GM21723 (cell line): ENCODE results near the gene BRS3.
"Not testable (repeated sequence)": the region's sequence is repeated elsewhere in the genome, so short reads cannot be mapped to it uniquely, and the experiment has no call there.

Source experiments
- ATAC-seq: cut with Tn5 transposase; IDR thresholded peaks from one replicate; pipeline ENCODE4 v1.9.1; 2021; ENCODE audit warnings: mild to moderate bottlenecking, moderate library complexity; ENCODE audit not compliant: unreplicated experiment

The BRS3 gene

DNA sequence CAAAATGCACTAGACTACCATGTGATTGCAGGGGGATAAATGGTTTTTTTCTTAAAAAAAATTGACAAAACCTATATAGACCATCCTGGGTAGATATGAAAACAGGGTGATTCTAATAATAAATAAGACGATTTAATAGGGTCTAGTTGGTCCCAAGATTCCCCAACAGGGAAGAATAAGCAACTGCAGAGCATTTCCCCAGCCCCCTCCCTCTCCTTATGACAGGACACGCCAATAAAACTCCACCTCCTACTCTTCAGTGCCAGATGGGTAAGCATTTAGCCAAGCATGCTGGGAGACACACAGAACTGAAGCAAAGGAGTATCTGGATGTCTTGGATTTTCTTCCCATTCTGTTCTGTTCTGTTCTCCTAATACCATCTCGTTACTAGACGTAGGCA lies at the start of gene BRS3:
Gene BRS3 (plus strand): TSS at position 301 of the 400 bp plus-strand sequence. CDS start 168 bp downstream, outside the sequence.
- no peak for ATAC-seq

DNA sequence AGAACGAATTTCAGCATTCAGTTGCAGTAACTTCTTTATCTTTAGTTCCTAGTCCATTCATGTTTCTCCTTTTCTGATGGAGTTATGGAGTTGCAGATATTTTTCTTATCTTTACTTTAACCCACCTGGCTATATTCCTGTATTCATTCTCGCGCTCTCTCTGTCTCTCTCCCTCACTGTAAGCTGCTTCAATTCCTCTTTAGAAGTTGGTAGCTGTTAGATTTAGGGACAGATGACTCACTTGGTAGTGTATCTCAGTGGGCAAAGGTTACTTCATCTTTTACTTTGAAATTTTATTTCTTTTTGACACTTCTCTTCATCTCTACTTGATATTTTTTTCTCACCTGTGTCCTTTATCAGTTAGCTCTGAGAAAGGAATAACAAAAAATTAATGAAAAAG lies 49.6 kb upstream of the BRS3 start:
- ATAC-seq = no peak

DNA sequence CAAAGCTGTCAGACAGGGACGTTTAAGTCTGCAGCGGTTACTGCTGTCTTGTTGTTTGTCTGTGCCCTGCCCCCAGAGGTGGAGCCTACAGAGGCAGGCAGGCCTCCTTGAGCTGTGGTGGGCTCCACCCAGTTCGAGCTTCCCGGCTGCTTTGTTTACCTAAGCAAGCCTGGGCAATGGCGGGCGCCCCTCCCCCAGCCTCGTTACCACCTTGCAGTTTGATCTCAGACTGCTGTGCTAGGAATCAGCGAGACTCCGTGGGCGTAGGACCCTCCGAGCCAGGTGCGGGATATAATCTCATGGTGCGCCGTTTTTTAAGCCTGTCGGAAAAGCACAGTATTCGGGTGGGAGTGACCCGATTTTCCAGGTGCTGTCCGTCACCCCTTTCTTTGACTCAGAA lies 42.1 kb upstream of the BRS3 start:
- ATAC-seq = not testable (repeated sequence)

DNA sequence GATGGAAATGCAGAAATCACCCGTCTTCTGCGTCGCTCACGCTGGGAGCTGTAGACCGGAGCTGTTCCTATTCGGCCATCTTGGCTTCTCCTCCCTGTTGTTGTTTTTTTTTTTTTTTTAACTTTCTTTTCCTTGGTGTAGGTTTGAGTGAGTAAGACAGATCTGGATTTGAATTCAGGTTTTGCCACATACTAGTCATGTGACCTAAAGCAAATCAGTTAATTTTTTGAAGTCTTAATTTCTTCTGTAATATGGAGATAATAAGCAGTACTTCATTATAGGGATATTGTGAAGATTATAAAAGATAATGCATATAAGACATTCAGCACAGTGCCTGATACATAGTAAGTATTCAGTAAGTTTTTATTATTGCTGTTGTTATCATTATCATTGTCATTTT lies 41.5 kb upstream of the BRS3 start:
- no peak for ATAC-seq

DNA sequence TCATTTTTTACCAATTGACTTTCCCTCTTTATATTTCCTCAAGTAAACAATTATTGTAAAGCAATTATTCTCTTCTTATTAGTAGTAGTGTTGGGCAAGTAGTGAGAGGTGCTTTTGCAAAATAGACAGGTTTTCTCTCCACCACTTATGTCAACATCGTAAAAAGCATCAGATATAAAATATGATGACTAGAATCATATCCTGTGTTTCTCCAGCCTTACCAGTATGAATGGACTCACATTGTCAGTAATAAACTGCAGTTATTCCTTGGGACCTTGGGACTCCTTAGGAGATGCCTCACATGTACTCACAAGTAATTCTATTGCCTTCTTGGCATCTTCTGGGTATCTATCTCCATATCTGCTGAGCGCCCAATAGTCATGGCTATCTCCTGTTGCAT lies 40.4 kb upstream of the BRS3 start:
- no peak for ATAC-seq

DNA sequence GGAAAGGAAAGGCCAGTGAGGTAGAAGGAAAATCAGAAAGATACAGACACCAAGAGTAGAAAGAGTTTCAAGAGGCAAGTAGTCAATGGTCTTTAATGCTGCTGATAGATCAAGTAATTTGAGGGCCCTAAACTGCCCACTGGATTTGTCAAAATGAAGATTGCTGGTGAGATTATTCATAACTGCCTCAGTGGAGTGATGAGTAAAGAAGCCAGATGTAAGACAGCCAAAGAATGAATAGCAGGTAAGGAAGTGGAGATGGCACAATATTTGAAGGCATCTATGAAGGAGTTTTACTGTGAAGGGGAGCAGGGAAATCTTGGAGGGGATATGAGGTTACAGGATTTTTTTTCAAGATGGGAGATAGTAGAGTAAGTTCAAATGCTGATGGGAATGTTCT lies 39.8 kb upstream of the BRS3 start:
- no peak for ATAC-seq

DNA sequence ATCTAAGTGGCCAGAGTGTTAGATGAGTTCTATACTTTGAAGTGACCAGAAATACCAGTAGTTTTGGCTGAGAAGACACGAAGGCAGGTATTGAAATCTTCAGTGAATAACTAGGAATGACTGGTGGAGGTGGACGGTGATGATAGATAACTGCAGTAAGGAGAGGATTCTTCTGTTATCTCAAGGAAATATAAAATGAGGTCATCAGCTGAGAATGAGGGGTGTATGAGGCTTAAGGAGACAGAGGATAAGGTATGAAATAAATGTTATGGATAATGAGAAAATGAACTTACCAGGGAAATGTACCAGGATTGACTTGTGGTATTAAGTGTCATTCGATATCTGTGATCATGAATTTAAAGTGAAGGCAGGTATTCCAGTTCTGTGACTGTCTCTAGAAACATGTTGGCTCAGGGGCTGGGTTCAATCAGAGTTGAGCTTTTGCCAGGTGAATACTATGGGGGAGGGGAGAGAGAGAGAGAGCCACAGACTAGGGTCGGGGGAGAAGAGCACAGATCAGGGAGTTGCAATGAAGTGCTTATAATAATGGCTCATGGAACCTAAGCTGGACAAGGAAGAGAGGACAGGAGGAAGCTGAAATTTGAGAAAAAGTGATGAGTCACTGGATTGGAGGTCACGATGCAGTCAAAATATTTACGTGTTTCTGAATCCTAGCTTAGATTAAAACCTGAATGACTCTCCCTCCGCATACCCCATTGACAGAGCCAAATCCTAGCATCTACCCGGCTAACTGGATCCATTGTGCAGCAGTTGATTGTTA lies 37.5 kb upstream of the BRS3 start:
- no peak for ATAC-seq

DNA sequence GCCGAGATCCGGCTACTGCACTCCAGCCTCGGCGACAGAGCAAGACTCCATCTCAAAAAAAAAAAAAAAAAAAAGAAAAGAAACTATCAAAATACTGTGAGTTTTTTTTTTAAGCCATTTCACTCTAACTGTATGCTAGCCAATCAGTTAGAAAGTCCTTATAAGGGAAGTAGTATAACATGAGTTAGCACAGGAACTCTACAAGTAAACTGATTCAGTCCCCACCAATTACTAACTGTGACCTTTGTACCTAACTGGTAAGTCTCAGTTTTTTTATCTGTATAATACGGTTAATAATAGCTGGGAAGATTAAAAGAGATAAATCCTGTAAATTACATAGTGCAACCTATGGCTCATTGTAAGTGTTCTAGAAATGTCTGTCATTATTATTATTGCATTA lies 35.1 kb upstream of the BRS3 start:
- no peak for ATAC-seq

DNA sequence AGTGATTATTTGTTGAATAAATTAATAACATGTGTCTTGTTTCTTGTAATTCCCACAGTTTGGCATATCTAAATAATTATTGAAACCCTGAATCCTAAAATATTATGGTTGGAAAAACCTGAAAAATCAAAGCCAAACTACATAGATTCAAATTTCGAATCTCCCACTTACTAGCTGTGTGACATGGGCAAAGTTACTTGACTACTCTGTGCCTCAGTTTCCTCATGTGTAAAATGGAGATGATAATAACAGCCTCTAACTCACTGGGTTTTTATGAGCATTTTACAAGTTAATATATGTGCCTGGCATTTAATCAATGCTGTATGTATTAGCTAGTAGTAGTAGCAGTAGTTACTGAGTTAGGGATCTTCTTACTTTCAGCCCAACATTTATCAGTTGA lies 34.6 kb upstream of the BRS3 start:
- ATAC-seq = no peak

DNA sequence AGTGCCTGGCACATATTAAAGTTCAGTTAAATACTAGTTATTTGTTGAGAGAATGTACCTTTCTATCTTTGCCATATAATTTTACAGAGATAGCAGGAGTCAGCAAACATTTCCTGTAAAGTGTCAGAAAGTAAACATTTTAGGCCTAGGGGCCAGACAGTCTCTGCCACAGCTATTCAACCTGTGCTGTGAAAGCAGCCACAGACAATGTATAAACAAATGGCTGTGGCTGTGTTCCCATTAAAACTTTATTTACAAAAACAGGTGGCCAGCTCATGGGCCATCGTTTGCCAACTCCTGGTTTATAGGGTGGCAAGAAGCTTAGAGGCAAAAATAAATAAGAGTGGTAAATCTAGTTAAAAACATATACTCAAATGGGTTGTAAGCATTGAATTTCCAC lies 34.0 kb upstream of the BRS3 start:
- ATAC-seq = no peak

DNA sequence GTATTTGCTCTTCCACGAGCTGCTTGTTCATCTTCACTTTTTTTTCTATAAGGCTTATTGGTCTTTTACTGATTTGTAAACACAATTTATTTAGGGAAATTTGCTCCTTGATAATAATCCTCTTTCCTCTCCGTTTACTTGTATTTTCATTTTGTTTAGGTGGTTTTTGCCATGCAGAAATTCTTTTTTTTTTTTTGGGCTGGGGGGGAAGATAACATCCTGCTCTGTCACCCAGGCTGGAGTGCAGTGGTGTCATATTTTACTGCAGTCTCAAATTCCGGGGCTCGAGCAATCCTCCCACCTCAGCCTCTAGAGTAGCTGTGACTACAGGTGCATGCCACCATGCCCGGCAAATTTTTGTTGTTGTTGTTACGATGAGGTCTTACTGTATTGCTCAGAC lies 31.6 kb upstream of the BRS3 start:
- ATAC-seq = no peak

DNA sequence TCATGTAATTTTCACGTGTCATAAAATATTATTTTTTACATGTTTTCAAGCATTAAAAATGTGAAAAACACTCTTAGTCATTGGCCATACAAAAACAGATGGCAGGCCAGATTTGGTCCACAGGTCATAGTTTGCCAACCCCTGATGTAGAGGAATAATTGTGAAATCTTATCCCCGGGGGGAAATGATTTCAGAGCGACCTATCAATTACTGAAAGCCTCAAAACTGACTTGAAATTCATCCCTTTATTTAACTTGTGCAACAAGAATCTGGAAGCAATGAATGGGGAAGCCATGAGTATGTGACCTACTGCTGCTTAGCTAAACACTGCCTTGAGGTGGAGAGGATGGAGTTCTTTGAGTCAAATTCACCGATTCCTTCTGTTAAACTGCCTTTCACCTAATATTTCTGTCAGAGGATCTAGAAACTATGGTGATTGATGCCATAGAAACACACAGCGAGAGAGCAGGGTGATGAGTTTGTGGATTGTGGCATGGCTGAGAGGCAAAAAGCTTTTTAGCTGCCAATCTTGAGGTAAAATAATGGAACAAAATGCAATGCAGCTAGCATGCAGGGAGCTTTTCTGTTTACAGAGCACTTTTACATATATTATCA lies 30.3 kb upstream of the BRS3 start:
- ATAC-seq = no peak

DNA sequence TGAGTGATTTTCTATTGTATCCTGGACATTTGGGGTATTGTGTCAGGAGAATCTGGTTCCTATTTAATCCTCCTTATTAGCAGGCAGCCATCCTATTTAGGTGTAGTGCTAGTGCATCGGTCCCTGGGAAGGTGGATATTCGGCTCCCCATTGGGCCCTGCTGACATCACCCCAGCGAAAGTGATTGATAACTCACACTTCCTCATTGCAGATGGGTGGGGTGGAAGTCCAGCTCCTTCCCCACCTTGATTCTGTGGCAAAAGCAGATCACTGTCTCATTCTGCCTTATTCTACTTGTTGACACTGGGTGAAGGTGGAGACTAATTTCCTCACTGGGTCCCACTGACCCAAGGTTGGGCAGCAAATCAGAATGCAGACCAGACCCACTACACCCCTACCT lies 23.2 kb upstream of the BRS3 start:
- ATAC-seq = no peak

DNA sequence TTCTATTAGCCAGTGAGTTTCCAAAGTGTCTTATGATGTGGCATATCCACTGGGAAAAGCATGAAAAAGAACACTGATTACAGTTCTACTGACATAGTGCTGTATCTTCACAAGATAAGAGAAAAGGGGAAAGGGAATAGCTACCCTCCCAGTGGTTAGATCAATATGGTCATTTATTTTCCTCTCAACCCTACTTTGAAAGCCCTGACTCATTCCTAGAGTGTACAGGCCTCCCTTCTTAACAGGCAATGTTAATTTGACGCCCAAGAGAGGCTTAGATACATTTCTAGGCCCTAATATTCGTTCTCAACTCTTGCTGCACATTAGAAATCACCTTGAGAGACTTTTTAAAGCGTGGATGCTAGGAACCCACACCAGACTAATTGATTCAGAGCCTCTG lies 20.4 kb upstream of the BRS3 start:
- ATAC-seq = no peak

DNA sequence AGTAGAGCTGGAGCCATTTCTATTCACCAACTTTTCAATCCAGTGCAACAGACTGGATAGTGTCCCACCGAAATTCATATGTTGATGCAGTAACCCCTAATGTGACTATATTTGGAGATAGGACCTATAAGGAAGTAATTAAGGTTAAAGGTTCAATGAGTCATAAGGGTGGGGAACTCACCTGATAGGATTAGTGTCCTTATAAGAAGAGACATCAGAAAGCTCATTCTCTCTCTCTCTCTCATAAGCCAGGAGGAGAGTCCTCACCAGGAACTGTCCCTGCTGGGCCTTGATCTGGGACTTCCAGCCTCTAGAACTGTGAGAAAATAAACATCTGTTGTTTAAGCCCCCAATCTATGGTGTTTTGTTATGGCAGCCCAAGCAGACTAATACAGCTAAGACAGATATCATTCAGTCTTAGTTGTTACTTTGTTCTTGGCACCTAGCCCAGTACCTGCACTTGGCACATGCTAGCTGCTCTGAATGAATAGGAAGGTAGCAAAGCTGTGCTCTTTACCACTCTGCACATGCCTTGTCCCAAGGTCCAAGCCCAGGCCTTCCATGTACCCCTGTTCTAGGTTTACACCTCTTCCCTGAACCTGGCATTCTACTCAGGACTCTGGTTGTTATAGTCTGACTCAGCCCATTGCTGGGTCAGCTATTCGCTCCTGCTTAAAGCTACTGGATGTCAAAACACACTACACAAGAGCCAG lies 19.2 kb upstream of the BRS3 start:
- ATAC-seq = no peak

DNA sequence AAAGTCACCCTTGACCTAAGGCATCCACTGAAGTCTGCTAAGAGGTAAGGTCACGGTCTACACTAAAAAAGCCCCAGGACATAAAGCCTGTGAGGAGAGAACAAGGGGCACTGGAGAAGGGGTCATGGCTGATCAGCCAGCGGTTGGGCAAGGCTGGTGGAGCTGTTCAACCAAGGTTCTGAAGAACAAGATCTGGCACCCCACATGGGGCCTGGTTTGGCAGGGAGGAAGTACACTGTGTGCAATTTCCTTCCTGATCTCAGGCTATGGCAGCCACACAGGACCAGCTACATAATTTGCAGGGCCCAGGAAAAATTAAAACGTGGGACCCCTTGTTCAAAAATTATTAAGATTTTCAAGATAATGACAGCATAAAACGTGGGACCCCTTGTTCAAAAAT lies 14.1 kb upstream of the BRS3 start:
- ATAC-seq = no peak

DNA sequence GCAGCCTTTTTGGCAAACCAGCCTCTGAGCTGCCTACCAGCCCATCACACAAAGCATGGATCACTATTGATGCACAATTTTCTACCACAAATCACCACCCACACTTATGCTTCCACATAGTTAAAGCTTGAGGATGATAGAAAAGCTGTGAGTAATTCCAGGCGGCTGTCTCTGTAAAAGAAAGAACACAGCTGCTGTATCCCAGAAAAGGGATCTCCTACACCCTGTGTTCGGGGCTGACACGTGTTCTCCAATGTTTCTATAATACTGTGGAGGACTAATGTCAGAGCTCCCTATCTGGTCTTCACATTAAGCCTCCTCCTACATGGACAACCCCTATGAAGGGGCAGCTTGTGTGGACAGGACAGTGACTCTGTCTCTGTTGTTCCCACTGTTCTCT lies 12.5 kb upstream of the BRS3 start:
- no peak for ATAC-seq

DNA sequence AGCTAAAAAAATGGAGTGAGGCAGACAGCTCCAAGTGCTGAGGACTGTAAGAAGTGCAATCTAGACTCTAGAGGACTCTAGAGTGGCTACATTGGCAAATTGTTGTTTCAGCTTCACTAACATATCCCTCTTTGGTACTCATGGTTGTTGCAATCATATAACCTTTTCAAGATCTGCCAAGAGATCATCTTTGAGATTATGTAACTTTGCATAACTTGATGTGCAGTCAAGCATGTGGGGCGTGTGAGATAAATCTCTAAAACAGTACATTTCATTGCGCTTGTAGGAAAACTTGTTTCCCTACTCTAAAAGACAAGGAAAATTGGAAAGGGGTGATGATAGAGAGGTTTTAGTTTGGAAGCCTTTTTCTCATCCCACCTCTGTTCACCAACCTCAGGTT lies 11.2 kb upstream of the BRS3 start:
- ATAC-seq = no peak

DNA sequence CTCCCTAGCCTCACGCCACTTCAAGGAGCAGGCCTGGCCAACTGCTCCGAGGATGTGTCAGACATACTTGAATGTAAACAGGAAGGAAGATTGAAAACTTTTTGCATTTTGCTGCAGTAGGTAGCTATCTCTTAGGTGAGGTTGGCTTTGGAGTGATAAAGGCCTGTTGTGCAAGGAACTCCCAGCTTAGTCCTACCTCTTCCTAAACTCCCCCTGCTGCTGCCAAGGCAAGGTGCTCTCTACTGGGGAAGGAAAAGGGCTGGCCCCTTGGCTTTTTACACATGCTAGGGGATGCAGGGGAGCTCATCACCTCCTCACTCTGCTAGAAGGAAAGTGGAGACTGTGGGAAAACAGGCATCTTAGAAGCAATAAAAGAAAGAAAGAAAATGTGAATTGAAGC lies 10.7 kb upstream of the BRS3 start:
- ATAC-seq = no peak

DNA sequence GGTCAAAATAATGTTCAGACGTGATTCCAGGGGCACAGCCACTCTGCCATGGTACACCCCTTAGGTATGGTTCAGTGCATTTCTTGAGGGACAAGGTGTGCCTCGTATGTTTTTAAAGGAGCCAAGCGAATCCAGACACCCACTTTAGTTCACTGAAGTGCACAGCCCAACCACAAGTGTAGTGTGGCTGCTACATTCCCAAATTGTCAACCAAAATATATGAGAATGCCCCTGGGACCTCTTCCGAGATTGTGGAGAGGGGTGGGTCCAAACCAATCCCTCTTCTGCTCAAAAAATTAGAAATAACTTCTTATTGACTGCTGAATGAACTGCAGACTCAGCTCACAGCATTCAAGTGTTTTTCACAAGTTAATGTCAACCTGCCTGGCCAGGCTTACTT lies 7.4 kb upstream of the BRS3 start:
- ATAC-seq = no peak

DNA sequence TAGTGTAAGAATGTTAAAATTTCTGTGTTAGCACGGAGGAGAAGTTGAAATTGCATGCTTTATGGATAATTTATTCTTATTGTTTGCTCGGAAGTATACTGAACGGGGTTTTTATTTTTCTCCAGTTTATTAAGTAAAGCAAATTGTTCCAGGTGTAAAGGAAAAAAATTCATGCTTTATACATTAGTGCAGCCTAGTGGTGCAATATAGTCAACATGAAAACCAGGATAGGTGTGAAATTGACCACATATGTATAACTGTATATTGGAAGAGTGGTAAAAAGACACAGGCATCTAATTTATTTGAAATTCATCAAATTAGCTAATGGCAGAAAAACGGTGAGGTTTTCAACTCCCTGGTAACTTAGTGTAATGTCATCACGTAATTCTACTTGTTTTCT lies 959 bp downstream of the BRS3 start:
- ATAC-seq = no peak

DNA sequence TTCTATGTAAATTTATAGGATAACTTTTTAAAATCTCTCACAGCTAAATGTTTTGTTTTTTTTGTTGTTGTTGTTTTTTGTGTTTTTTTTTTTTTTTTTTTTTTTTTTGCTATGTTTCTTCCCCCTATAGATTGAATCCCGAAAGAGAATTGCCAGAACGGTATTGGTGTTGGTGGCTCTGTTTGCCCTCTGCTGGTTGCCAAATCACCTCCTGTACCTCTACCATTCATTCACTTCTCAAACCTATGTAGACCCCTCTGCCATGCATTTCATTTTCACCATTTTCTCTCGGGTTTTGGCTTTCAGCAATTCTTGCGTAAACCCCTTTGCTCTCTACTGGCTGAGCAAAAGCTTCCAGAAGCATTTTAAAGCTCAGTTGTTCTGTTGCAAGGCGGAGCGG lies 4.1 kb downstream of the BRS3 start:
- ATAC-seq = no peak
